Mucosa of descending colon (tissue), 3 donors: Measurements from ENCODE around the gene KRTAP17-1. TPM values are rescaled to one million over a fixed set of nuclear protein-coding genes. Genes with fewer than 3 reads are reported as not detected.
"Not testable (repeated sequence)": the region's sequence is repeated elsewhere in the genome, so short reads cannot be mapped to it uniquely, and the experiment has no call there.

Experiments used
- ATAC-seq: fragments of 200-7000 bp; cut with Tn5 transposase; one replicate; pipeline ENCODE4 v1.9.1; 2020; ENCODE audit warnings: mild to moderate bottlenecking, moderate library complexity
- DNase-seq, 3 donors: peaks; one replicate each; pipeline ENCODE4 v3.0.0-alpha.2; 2020
- H3K36me3 ChIP-seq: fragments of 200-600 bp; one replicate; pipeline ENCODE4 v1.8.0; 2021; ENCODE audit warnings: low read depth, mild to moderate bottlenecking
- H3K4me1 ChIP-seq: fragments of 200-600 bp; one replicate; pipeline ENCODE4 v1.8.0; 2021; ENCODE audit warnings: low read depth, mild to moderate bottlenecking
- H3K4me3 ChIP-seq: fragments of 200-600 bp; one replicate; pipeline ENCODE4 v1.8.0; 2021; ENCODE audit warnings: mild to moderate bottlenecking
- H3K9me3 ChIP-seq: fragments of 200-600 bp; one replicate; pipeline ENCODE4 v1.8.0; 2021; ENCODE audit warnings: mild to moderate bottlenecking
- CTCF ChIP-seq: fragments of 200-600 bp; IDR thresholded peaks from one replicate; pipeline ENCODE4 v1.8.0; 2022; ENCODE audit warnings: antibody characterized with exemption, mild to moderate bottlenecking
- intact Hi-C, 2 donors: fragments of 100-400 bp; cut with DNase I in 1 of 2; cut with micrococcal nuclease in 1 of 2; formaldehyde crosslinking; loops; one replicate each; pipeline versions ENCODE4 v1.11.0 to v1.11.1; 2022; cut with DNase I, micrococcal nuclease
- total RNA-seq, 3 donors: library from RNA; stranded (reverse); fragmentation: NEBNext Ultra II Directional in 2 of 3; extraction: Animal tissue kit (Norgen Biotek cat#: 25700) in 2 of 3; gene quantifications; one replicate each; pipeline versions ENCODE4 v1.2.1 to v1.2.4, GENCODE V29; 2021 to 2023
- donor health status: DM: no; HTN: no; CAD: no; lungs with moderate emphysema.
- donor health status: DM: no; HTN: no; CAD: no.
- donor health status: DM: no; HTN: yes; CAD: no.

The KRTAP17-1 gene
- total RNA-seq, 3 donors from 2014 or later = not detected

DNA sequence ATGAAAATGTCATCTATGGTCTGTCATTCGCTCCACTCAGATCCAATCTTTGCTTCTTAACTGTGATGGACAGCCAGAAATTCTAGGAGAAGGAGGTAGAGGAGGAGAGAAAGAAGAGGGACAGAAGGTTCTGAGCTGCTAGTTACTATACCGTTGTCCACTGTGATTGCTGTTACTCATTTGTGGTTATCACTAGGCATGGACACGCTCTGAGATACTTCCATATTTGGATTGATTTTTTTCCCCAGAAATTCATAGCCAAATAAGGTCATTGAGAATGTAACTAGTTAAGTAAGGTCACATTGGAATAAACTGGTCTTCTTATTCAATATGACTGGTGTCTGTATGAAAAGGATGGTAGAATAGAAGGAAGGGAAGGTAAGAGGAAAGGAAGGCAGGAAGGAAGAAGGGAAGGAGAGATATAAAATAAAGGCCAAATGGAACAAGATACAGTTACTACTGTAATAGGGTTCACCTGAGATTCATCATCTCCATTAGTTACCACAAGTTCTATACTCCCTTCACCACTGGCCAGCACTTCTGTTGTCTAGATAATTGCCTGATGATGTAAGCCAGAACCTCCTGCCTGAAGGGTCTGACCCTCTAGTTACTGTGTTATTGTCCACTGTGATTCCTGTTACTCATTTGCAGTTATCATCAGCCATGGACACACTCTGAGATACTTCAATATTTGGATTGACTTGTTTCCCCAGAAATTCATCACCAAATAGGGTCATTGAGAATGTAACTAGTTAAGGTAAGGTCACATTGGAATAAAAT is 37.1 kb downstream of the KRTAP17-1 start:
- intact Hi-C loops = no loop called here
- H3K36me3 ChIP-seq = no peaks in the 10 kb centered on the region
- H3K4me1 ChIP-seq = no peaks in the 10 kb centered on the region
- H3K9me3 ChIP-seq = no peaks in the 10 kb centered on the region
- no peak for DNase-seq
- no peak for ATAC-seq
- H3K4me3 ChIP-seq = no peak overlapping the region
- no peak for TF ChIP-seq CTCF

- intact Hi-C loops, H3K4me1 ChIP-seq, H3K9me3 ChIP-seq, DNase-seq, ATAC-seq, H3K4me3 ChIP-seq, H3K36me3 ChIP-seq: not testable (repeated sequence)
Observed at GRCh38 chr17:41275648-41276190, 39.8 kb downstream of the KRTAP17-1 start, which contains the start of gene KRTAP9-7. Gene KRTAP9-7, plus strand, starts transcription at chr17:41275698. Its CDS starts 0 bp downstream, at chr17:41275698.

DNA sequence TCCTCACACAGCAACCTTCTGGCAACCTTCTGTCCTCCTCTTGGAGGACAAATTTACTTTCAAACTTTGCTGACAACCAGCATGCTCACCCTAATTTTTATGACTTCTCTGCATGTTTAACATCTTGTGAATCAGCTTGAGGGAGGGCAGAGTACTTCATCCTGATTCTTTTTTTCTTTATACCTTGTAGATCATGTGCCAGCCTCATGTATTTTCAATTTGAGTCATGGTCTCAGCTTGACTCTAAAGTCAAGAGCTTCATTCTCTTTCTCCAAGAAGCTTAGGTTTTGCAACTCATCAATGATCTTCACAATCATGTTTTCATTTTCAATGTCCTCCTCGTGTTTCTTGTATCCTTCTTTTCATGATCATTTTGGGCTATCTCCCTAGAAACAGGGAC is 43.7 kb downstream of the KRTAP17-1 start:
- intact Hi-C loops = no loop called here
- H3K36me3 ChIP-seq = no peaks in the 10 kb centered on the region
- TF ChIP-seq CTCF = no peak
- no peak overlapping the region for H3K4me3 ChIP-seq
- DNase-seq (no peak), ATAC-seq (no peak)
- no peaks in the 10 kb centered on the region for H3K4me1 ChIP-seq
- no peaks in the 10 kb centered on the region for H3K9me3 ChIP-seq

DNA sequence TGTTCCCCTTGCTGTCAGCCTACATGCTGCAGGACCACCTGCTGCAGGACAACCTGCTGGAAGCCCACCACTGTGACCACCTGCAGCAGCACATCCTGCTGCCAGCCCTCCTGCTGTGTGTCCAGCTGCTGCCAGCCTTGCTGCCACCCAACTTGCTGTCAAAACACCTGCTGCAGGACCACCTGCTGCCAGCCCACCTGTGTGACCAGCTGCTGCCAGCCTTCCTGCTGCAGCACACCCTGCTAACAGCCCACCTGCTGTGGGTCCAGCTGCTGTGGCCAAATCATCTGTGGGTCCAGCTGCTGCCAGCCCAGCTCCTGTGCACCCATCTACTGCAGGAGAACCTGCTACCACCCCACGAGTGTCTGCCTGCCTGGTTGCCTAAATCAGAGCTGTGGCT is 44.2 kb downstream of the KRTAP17-1 start:
- H3K9me3 ChIP-seq, DNase-seq, intact Hi-C loops, H3K4me1 ChIP-seq, H3K36me3 ChIP-seq, H3K4me3 ChIP-seq, ATAC-seq: not testable (repeated sequence)

DNA sequence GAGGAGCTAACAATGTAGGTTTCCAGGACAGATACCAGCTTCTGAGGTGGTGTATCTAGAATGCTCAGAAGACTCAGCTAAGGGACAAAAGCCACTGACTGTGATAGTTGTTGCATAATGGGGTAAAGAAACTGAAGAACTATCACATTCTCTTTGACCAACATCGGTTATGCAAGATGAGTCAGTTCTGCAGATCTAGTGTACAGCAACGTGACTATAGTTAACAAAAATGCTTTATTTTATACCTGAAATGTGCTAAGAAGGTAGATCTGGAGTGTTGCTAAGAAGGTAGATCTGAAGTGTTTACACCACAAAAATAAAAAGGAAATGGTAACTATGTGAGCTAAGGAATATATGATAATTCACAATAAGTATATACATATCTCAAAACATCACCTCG is 47.8 kb downstream of the KRTAP17-1 start:
- Histone ChIP-seq H3K36me3 (no peaks in the 10 kb centered on the region), H3K4me1 (no peaks in the 10 kb centered on the region), H3K9me3 (no peaks in the 10 kb centered on the region), H3K4me3 (no peak overlapping the region)
- intact Hi-C loops = no loop called here
- ATAC-seq (no peak), DNase-seq (no peak)
- TF ChIP-seq CTCF = no peak

- no peaks in the 10 kb centered on the region for H3K9me3 ChIP-seq
- H3K4me1 ChIP-seq = no peaks in the 10 kb centered on the region
- TF ChIP-seq CTCF = no peak
- DNase-seq (no peak), ATAC-seq (no peak)
- intact Hi-C loops = no loop called here
- no peaks in the 10 kb centered on the region for H3K36me3 ChIP-seq
- H3K4me3 ChIP-seq = no peak within 1 kb of the TSS
Observed at GRCh38 chr17:41265078-41265477, 50.4 kb downstream of the KRTAP17-1 start, which contains the start of gene KRTAP9-6. Gene KRTAP9-6, plus strand, starts transcription at chr17:41265378. Its CDS starts 0 bp downstream, at chr17:41265378.

Other genes starting within 250 kb of the KRTAP17-1 start
- gene KRTAP2-4, start 249.8 kb downstream of the KRTAP17-1 start, total RNA-seq = not detected
- not detected for gene KRTAP4-7, start 231.6 kb downstream of the KRTAP17-1 start, total RNA-seq
- not detected for gene KRTAP4-8, start 217.6 kb downstream of the KRTAP17-1 start, total RNA-seq
- gene KRTAP4-16, start 213.5 kb downstream of the KRTAP17-1 start, total RNA-seq = not detected
- gene KRTAP4-9, start 210.3 kb downstream of the KRTAP17-1 start, total RNA-seq = not detected
- not detected for gene KRTAP4-11, start 197.3 kb downstream of the KRTAP17-1 start, total RNA-seq
- gene KRTAP4-12, start 191.5 kb downstream of the KRTAP17-1 start, total RNA-seq = not detected
- not detected for gene KRTAP4-6, start 175.2 kb downstream of the KRTAP17-1 start, total RNA-seq
- not detected for gene KRTAP4-5, start 165.9 kb downstream of the KRTAP17-1 start, total RNA-seq
- not detected for gene KRTAP4-4, start 155.0 kb downstream of the KRTAP17-1 start, total RNA-seq
- not detected for gene KRTAP4-3, start 147.5 kb downstream of the KRTAP17-1 start, total RNA-seq
- not detected for gene KRTAP4-2, start 137.5 kb downstream of the KRTAP17-1 start, total RNA-seq
- under 1 TPM in 1 of 3 donors, not detected in 2; 0.84 TPM for gene KRTAP4-1, start 130.8 kb downstream of the KRTAP17-1 start, total RNA-seq
- not detected for gene KRTAP9-1, start 125.8 kb downstream of the KRTAP17-1 start, total RNA-seq
- gene KRTAP9-2, start 89.1 kb downstream of the KRTAP17-1 start, total RNA-seq = not detected
- gene KRTAP9-3, start 83.3 kb downstream of the KRTAP17-1 start, total RNA-seq = not detected
- gene KRTAP9-8, start 77.7 kb downstream of the KRTAP17-1 start, total RNA-seq = not detected
- not detected for gene KRTAP9-4, start 66.0 kb downstream of the KRTAP17-1 start, total RNA-seq
- not detected for gene KRTAP9-9, start 60.3 kb downstream of the KRTAP17-1 start, total RNA-seq
- gene KRTAP9-6, start 50.3 kb downstream of the KRTAP17-1 start, total RNA-seq = not detected
- gene KRTAP9-7, start 40.0 kb downstream of the KRTAP17-1 start, total RNA-seq = not detected
- not detected for gene KRTAP29-1, start 12.9 kb downstream of the KRTAP17-1 start, total RNA-seq
- gene KRTAP16-1, start 6.4 kb downstream of the KRTAP17-1 start, total RNA-seq = not detected
- not detected for gene KRT33A, start 35.1 kb upstream of the KRTAP17-1 start, total RNA-seq
- not detected for gene KRT33B, start 54.1 kb upstream of the KRTAP17-1 start, total RNA-seq
- gene KRT34, start 66.6 kb upstream of the KRTAP17-1 start, total RNA-seq = not detected
- gene KRT31, start 81.9 kb upstream of the KRTAP17-1 start, total RNA-seq = not detected
- gene KRT37, start 108.9 kb upstream of the KRTAP17-1 start, total RNA-seq = not detected
- not detected for gene KRT38, start 125.3 kb upstream of the KRTAP17-1 start, total RNA-seq
- not detected for gene KRT32, start 151.7 kb upstream of the KRTAP17-1 start, total RNA-seq
- gene KRT35, start 165.4 kb upstream of the KRTAP17-1 start, total RNA-seq = not detected
- not detected for gene KRT36, start 174.2 kb upstream of the KRTAP17-1 start, total RNA-seq
- gene KRT13, start 189.9 kb upstream of the KRTAP17-1 start, total RNA-seq = 1 to 10 TPM in 1 of 3 donors, not detected in 2; 3.7 TPM
- gene KRT15, start 203.2 kb upstream of the KRTAP17-1 start, total RNA-seq = 10 to 100 TPM in 1 of 3 donors, 1 to 10 TPM in 2; 5.0 to 16.5 (median 5.4) TPM
- 1,000 to 10,000 TPM in 2 of 3 donors, 100 to 1,000 TPM in 1; 723 to 2,357 (median 1,709) TPM for gene KRT19, start 212.6 kb upstream of the KRTAP17-1 start, total RNA-seq